ENCODE results near the gene GPR37L1.

GRCh38 chr1:202130816-202131522 lies 8.3 kb downstream of the GPR37L1 start:
- no peak for TF ChIP-seq CTCF (IDR thresholded peaks at IDR 0.05; ENCODE audit: low read depth, low read length, poor library complexity, severe bottlenecking)
- TF ChIP-seq EZH2phosphoT487 (IDR thresholded peaks at IDR 0.05; ENCODE audit: borderline replicate concordance, low read length): no peak

All from DOHH2 (cell line).